Pulmonary artery endothelial cell (primary cell): ENCODE results near the gene TMEM86A. TPM values are rescaled to one million over a fixed set of nuclear protein-coding genes. Genes with fewer than 3 reads are reported as not detected.

Experiments used
- total RNA-seq: library from RNA; depleted of rRNA; stranded (reverse); fragments of >200 nt; gene quantifications from 2 replicates; pipeline ENCODE4 v1.2.3, GENCODE V29; 2014

TMEM86A gene
- total RNA-seq, 1 donor from 2014 or later, result 0.92 TPM

Other genes starting within 250 kb of the TMEM86A start
- not detected in 2 replicates for gene LDHAL6A, start 242.9 kb upstream of the TMEM86A start, total RNA-seq
- 38.7 and 51.8 TPM in 2 replicates for gene TSG101, start 171.8 kb upstream of the TMEM86A start, total RNA-seq
- 20.6 and 26.5 TPM in 2 replicates for gene UEVLD, start 110.0 kb upstream of the TMEM86A start, total RNA-seq
- 0.28 and 0.46 TPM in 2 replicates for gene MISFA, start 99.0 kb upstream of the TMEM86A start, total RNA-seq
- gene SPTY2D1, start 64.4 kb upstream of the TMEM86A start, total RNA-seq, result 14.4 and 19.0 TPM in 2 replicates
- not detected in 2 replicates for gene IGSF22, start 27.4 kb downstream of the TMEM86A start, total RNA-seq
- gene PTPN5, start 93.0 kb downstream of the TMEM86A start, total RNA-seq, result not detected in 2 replicates
- gene MRGPRX1, start 240.6 kb downstream of the TMEM86A start, total RNA-seq, result not detected in 2 replicates